Right renal cortex interstitium (tissue), 3 donors: ENCODE data around the gene ODAD4. TPM values are rescaled to one million over a fixed set of nuclear protein-coding genes. Genes with fewer than 3 reads are reported as not detected.

Experiments used
- DNase-seq, 3 donors: peaks; one replicate each; pipeline ENCODE4 v3.0.0-alpha.2; 2013; ENCODE audit warnings: low read depth in 3 of 3, low spot score in 2 of 3
- polyA plus RNA-seq, 3 donors: library from polyadenylated mRNA; unstranded; fragments of 120-200 nt; gene quantifications; one replicate each; pipeline ENCODE4 v1.2.1, GENCODE V29; 2013; ENCODE audit not compliant: insufficient read length in 3 of 3

Gene ODAD4
- polyA plus RNA-seq, 3 donors = 5.5 to 6.9 (median 6.5) TPM

GRCh38 chr17:41939044-41939692, 8.8 kb downstream of the ODAD4 start:
- no peak for DNase-seq

- DNase-seq = no peak
Observed at GRCh38 chr17:41939693-41940090, 9.3 kb downstream of the ODAD4 start.

GRCh38 chr17:41941168-41941567, 10.8 kb downstream of the ODAD4 start:
- DNase-seq = no peak

- no peak for DNase-seq
Observed at GRCh38 chr17:41942626-41943373, 12.4 kb downstream of the ODAD4 start.

GRCh38 chr17:41943492-41943891, 13.1 kb downstream of the ODAD4 start:
- DNase-seq = no peak

GRCh38 chr17:41944943-41945342, 14.5 kb downstream of the ODAD4 start:
- no peak for DNase-seq

GRCh38 chr17:41948762-41949460, 18.5 kb downstream of the ODAD4 start:
- DNase-seq = no peak

- no peak for DNase-seq
Observed at GRCh38 chr17:41956522-41956921, 26.1 kb downstream of the ODAD4 start.

- no peak for DNase-seq
Observed at GRCh38 chr17:41957031-41957868, 26.8 kb downstream of the ODAD4 start.

- no peak for DNase-seq
Observed at GRCh38 chr17:41957869-41958439, 27.5 kb downstream of the ODAD4 start.

- DNase-seq = no peak
Observed at GRCh38 chr17:41959030-41959335, 28.6 kb downstream of the ODAD4 start.

- DNase-seq = no peak
Observed at GRCh38 chr17:41959336-41960095, 29.1 kb downstream of the ODAD4 start.

GRCh38 chr17:41962111-41962510, 31.7 kb downstream of the ODAD4 start:
- no peak for DNase-seq

GRCh38 chr17:41962768-41963434, 32.5 kb downstream of the ODAD4 start:
- DNase-seq = peak in 1 of 3 donors; percentile 41

GRCh38 chr17:41965694-41966462, 35.5 kb downstream of the ODAD4 start:
- DNase-seq = no peak

GRCh38 chr17:41966463-41967140, 36.2 kb downstream of the ODAD4 start, which contains the start of gene CNP:
TSS of gene CNP (plus strand) at chr17:41966795. CDS start at chr17:41966885, 90 bp downstream.
- DNase-seq = peak; percentile 60 to 78 (median 74)

- DNase-seq = no peak
Observed at GRCh38 chr17:41967141-41967920, 36.9 kb downstream of the ODAD4 start.
